Stimulated activated CD4-positive, alpha-beta T cell treated with anti-CD3 and anti-CD28 coated beads, Interleukin-4, amount 100 ng/mL, for 4 hours (primary cell): ENCODE results near the gene KBTBD6.
"Not testable (repeated sequence)": the region's sequence is repeated elsewhere in the genome, so short reads cannot be mapped to it uniquely, and the experiment has no call there.

Experiments
- DNase-seq, 2 experiments: peaks; one replicate each; pipeline ENCODE4 v3.0.0-alpha.2; 2020

The KBTBD6 gene, protein sequence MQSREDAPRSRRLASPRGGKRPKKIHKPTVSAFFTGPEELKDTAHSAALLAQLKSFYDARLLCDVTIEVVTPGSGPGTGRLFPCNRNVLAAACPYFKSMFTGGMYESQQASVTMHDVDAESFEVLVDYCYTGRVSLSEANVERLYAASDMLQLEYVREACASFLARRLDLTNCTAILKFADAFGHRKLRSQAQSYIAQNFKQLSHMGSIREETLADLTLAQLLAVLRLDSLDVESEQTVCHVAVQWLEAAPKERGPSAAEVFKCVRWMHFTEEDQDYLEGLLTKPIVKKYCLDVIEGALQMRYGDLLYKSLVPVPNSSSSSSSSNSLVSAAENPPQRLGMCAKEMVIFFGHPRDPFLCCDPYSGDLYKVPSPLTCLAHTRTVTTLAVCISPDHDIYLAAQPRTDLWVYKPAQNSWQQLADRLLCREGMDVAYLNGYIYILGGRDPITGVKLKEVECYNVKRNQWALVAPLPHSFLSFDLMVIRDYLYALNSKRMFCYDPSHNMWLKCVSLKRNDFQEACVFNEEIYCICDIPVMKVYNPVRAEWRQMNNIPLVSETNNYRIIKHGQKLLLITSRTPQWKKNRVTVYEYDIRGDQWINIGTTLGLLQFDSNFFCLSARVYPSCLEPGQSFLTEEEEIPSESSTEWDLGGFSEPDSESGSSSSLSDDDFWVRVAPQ

DNA sequence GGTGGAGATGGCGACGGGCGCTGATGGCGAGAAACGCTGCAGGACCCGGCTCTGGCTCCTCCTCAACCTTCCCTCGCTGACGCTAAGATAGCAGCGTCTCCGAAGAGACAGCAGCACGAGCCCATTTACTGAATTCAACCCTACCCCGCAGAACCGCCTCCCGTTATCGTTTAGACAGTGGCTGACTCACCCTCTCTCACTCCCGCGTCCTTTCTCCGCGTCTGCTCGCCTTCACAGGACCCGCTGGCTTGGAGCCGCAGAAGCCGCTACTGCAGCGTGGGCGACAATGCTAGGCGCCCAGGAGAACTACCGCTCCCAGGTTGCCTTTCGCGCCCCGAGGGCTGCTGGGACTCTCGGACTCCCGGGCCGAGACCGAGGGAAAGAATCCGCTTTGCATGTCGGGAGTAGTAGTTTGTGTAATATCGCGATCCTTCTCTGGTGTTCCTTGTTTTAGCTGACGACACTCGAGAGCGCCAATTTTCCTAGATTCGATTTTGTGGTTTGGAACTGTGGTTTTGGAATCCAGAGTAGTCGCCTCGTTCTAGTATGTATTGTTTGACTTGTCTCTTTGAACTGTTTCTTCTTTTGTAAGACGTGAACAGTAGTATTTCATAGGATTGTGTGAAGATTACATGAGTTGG lies at the start of gene KBTBD6:
Gene KBTBD6, minus strand, starts transcription at position 291 of the 641 bp plus-strand sequence. CDS start 291 bp downstream, outside the sequence.
- peak; percentile 90 to 97 for DNase-seq

DNA sequence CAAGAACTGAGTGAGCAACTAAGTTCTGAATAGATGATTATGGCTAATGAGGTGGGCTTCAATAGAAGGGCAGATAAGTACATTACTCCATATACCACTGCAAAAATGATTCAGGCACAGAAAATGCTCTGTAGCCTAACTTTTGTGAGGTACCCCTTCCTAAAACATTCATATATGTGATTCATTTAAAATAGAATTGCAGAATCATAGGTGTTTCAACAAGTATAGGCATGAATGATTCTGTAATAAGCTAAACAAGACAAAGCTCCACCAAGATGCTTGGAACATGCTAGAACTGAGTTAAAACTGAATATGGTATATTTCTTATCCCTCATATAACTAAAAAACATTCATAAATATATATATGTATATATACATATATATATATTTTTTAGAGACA lies 49.6 kb upstream of the KBTBD6 start:
- no peak for DNase-seq

DNA sequence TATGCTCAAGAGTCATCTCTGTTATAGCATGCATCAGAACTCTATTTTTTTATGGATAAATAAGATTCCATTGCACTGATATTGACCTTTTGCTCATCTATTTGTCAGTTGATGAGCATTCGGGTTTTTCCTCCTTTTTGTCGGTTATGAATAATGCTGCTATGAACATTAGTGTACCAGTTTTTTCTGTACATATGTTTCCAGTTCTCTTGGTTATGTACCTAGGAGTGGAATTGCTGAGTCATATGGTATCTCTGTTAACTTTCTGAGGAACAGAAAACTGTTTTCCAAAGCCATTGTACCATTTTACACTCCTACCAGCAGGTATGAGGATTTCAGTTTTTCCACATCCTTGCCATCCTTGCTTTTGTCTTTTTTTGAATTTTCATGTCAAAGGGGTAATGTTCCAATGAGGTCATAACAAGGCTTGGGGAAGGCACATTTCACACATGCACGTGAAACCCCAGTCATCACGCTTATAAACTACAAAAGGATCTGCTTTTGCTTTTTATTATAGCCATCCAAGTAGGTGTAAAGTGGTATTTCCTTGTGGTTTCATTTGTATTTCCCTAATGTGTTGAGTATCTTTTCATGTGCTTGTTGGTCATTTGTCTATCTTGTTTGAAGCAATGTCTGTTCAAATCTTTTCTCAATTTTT lies 47.1 kb upstream of the KBTBD6 start:
- no peak for DNase-seq

DNA sequence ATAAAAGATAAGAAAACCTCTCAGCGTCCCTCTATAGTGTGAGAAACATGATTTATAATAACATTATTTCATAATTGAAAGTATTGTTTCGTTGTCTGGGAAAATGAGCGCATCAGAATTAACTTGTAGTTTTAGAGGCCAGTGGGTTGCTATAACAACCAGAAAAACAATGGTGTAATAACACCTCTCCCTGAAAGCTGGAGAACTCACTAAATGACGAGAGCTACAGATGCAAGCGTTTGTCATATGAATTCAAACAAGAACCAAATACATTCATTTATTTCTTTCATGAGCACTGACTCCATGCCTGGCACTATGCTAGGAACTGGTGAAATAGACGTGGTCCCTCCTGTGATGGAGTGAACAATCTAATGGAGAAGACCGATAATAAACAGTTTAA lies 45.4 kb upstream of the KBTBD6 start:
- DNase-seq: no peak

DNA sequence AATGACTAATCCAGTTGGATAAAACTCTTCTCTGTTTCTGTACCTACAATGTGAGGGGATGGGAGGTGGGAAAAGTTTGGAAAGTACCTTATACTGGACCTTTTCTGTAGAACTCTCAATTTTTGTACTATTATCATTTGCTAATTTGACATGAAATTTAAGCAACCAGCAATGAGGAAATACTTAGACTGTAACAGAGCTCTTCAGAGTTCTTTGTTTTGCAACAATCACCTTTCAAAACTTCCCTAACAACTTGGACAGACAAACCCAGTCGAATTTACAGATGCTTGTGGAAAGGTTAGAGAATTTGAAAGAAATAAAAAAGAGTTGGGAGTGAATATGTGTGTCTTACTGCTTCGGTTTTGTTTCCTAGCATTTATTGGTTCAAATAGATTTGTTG lies 45.0 kb upstream of the KBTBD6 start:
- no peak for DNase-seq

DNA sequence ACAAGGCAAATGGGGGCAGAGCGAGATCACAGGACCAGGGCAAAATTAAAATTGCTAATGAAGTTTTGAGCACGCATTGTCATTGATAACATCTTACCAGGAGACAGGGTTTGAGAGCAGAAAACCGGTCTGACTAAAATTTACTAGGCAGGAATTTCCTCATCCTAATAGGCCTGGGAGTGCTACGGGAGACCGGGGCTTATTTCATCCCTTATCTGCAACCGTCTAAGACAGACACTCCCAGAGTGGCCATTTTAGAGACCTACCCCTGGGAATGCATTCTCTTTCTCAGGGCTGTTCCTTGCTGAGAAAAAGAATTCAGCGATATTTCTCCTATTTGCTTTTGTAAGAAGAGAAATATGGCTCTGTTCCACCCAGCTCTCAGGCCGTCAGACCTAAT lies 43.0 kb upstream of the KBTBD6 start:
- not testable (repeated sequence) for DNase-seq

DNA sequence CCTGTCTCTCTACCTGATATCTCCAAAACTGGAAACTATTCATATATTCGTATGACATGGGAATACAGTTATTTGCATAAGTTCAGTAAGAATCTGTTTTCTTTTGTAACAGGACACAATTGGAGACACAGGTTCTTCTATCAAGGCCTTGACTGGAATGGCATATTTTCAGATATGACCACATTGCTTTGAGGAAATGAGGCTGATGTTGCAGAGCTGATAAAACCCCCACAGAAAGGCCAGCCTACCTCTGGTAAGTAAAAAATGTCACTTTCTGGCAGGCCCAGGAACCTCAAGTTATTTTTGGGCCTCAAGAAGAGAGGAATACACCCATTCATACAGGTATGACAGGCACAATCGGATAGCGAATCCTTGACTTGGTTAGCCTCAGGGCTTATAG lies 29.5 kb upstream of the KBTBD6 start:
- DNase-seq: no peak

DNA sequence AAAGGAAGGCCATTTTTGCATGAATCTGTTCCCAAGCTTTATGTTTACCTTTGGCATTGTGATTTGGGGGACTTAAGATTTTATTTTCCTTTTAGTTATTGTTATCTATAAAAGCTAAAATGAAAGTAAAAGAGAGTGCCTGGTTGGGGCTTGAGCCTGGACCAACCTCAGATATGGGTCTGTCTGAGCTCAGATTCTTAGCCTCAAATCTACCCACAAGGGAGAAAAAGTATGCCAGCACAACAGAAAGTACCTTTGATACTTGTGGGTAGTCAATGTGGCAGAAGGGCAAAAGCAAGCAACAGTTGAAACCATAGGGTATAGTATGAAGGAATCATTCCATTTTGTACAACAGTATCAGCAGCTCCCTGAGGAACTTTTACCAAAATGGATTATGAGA lies 26.6 kb upstream of the KBTBD6 start:
- no peak for DNase-seq

DNA sequence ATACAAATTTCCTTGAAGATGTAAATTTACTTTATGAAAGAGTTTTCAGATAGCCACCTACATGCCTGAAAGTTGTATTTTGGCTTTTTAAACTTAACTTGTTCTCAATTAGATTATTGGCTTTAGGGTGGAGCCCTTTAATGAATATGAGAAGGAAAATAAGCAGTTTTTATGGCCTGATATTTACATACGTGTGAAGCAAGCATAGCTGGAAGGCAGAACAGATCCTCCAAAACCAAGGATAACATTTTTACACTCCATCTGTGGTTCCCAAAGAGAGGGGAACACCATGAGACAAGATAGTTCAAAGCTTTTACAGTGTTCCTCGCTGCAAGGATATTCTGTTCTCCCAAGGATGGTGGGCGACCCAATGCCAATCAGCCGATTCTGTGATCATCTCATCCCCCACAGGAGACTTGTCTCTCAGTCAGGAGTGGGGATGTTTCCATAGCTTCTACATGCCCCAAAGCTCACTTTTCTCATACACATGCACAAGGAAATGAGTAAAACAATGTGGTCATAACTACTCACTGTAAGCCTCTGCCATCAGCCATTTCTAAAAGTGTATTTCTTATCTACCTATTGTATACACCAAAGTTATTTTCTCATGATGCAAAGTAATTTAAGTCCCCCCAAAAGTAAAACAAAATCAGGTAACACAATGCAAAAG lies 24.6 kb upstream of the KBTBD6 start:
- DNase-seq: no peak

DNA sequence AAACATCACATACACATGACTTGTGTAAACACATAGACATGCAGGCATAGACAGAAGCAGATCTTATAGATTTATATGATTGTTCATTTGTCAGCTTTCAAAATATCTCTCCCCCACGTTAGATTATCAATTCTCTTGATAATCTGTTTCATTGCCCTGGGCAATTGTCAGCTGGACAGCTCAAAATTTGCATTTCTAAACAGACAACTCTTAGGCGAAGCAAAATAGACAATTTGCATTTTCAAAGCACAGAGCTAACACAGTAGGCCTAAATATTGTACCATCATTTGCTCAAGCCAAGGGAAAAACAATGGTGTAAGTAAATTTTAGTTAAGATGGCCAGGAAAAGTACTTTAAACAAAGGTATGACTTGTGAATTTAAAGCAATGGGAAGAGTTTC lies 24.0 kb upstream of the KBTBD6 start:
- DNase-seq: no peak

DNA sequence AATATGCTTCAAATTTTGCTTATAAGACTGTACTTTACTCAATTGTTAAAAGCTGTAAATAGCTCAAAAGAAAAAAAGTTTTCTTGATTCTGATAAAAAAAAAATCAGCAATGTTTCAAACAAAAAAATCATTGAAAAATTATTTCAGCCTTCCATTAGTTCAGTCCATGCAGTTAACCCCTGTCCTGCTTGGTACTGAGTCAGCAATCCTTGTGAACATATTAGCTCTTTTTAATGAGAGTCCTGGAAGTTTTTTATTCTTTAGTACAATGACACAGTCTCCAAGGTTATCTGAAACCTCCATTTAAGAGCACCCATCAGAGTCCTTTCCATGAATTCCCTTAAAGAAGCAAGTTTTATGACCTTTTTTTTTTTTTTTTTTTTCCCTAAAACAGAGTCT lies 21.4 kb upstream of the KBTBD6 start:
- DNase-seq: no peak

DNA sequence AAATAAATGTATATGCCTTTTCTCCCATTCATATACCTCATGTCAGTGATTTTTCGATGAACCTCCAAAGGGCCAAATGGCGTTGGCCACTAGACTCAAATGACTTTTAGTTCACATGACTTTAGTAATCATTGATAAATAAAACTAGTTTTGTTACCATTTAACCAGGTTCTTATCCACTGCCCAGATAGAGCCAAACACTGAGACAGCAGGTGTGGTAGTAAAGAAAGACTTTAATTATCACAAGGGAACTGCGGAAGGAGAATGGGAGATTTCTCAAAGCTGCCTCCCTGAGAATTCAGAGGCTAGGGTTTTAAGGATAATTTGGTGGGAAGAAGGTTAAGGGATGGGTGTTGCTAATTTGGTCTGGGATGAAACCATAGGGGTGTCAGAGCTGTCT lies 19.4 kb upstream of the KBTBD6 start:
- no peak for DNase-seq

DNA sequence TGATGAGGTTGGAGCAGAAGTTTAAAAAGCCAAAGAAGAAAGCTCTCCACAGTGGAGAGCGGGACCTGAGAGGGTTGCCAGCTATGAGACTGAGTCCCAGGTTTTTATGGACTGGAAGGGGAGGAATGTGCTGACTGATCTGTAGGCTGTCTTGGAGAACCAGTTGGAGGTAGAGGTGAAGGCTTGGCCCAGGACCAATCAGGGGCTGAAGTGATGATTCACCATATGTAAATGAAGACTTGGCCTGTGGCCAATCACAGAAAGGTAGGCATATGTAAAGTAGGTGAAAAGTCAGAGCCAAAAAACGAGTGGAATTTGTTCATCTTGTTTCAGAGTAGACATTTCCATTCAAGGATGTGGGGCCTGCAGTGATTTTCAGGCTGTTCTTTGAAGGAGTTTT lies 17.5 kb upstream of the KBTBD6 start:
- DNase-seq: no peak

DNA sequence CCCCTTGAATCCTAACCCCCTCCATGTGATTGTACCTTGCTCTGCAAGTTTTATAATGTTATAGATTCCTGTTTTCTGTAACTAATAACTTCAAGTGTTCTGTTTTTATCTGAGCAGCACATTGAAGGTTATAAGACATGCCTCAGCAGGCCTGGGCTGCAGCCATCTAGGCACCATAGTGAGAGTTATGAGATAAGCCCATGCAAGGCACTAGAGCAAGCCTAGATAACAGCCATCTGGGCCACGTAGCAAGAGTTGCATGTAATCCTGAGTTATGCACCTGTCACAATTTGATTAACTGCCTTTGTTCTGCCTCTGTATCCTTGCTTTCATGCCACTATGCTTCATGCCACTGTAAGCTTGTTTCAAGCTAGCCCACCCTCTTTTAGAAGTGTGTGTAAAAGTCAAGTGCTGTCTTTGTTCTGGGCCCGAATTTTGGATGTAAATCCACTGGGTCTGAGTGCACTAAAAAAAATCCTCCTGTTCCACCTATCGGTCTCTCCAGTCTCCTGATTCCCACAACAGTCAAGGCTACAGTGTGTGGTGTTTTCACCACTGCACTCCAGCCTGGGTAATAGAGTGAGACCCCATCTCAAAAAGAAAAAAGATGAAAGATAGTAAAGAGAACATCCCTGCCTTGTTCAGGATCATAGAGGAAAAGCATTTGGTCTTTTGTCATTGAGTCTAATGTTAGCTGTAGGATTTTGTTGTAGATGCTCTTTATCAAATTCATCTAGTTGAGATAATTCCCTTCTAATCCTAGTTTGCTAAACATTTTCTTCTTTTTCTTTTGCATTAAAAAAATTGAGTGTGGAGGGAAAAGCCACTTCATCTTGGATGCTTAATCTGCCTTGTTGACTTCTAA lies 16.0 kb upstream of the KBTBD6 start:
- DNase-seq: no peak

DNA sequence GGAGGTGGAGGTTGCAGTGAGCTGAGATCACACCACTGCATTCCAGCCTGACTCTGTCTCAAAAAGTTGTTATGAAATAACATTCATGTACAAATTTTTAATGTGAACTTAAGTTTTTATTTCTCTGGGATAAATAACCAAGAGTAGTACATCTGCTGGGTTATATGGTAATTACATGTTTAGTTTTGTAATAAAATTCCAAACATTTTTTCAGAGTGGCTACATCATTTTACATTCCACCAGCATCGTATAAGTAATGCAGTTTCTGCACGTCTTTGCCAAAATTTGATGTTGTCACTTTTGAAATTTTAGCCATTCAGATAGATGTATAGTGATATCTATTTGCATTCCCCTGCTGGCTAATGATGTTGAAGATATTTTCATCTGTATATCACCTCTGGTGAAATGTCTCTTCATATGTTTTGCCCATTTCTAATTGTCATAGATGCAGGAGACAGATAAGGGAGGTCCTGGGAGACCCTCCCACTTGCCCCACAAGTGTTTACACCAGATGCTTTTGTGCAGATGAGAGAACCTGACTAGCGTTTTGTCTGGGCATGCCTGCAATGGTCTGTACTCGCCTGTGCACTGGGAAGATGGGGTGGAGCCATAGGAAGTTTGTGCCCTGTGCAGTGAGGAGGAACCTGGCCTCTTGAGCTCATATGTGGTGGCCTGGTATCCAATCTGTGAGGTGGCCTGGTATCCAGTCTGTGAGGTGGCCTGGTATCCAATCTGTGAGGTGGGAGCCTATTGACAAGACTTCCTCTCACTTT lies 12.7 kb upstream of the KBTBD6 start:
- DNase-seq: no peak

DNA sequence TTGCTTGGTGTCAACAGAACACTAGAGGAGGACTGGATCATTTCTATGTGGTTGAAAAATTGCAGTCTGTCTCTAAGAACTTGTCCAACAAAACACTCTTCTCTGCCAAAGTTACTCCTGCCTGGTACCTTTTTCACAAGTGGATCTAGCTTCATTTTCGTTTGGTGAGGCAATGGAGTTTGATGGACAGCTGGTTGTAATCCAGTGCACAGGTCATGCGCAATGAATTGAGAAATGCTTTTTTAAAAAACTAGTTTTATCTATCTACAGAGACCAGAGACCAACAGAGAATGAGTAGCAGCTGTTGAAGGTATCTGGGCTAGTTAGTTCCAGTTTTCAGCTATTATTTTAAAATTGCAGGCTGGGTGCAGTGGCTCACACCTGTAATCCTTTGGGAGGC lies 12.0 kb upstream of the KBTBD6 start:
- no peak for DNase-seq

DNA sequence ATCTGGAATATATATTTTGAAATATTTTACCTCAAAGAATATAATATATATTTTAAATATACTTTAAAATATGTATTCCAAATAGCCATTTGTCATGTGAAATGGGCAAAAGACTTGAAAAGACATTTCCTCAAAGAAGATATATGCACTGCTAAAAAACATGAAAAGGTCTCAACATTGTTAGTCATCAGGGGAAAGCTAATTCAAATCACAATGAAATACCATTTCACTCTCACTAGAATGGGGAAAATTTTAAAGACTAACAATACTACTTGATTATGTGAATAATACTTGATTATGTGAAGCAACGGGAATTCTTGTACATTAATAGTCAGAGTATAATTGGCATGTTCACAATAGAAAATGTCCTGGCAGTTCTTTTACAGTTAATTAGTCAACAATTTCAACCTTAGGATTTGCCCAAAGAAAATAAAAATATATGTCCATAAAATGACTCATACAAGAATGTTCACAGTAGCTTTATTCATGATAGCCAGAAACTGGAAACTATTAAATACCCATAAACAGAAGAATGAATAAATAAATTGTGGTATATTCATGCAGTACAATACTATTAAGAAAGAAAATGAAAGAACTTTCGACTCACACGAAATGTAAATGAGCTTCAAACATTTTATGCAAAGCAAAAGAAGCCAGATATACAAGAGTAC lies 6.8 kb upstream of the KBTBD6 start:
- no peak for DNase-seq

DNA sequence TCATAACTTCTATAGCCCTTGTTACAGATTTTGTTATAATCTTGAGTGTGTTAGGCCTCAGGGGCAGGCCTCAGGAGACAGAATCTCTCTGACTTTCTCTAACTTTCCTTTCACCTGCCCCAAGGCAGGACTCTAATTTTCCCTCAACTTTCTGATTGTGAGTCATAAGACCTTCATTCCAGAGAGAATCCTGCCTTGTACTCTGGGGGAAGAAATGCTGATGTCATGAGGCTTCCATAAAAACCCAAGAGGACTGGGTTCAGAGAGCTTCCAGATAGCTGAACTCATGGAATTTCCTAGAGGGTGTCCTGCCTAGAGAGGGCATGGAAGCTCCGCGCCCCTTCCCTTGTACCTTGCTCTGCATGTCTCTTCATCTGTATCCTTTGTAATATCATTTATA lies 5.3 kb upstream of the KBTBD6 start:
- no peak for DNase-seq

DNA sequence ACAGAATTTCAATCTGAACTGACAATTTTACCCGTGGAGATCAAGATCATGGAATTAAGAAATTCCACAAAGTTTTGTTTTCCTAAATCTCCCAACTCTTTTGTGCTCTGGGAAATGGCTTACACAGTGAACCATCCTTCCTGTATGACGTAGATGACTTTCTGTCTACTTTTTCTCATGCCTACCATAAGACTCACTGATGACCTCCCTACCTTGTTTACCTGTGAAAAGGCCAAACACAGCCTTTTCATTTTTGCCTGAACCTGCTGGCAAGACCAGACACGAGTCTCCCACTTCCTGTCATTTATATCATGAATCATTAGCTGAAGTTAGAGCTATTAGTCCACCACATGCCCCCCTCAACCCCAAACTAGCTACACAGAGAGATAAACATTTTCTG lies 4.6 kb upstream of the KBTBD6 start:
- no peak for DNase-seq

DNA sequence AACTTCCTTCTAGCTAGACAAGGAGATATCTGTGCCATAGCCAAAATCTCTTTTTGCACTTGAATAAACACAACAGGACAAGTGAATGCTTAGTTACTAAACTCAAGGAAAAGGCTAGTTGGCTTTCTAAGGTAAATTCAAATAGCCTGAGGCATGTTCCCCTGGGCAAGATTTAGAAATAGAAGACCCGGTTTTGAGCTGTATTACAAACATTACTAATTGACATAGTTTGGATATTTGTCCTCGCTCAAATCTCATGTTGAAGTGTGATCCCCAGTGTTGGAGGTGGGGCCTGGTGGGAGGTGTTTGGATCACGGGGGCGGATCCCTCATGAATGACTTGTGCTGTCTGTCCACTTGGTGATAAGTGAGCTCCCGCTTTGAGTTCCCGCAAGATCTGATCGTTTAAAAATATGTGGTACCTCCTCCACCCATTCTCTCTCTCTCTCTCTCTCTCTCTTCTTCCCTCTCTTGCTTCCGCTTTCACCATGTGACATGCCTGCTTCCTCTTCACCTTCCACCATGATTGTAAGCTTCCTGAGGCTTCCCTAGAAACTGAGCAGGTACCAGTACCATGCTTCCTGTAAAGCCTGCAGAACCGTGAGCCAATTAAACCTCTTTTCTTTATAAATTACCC lies 3.9 kb upstream of the KBTBD6 start:
- DNase-seq: no peak
